GM18870 (cell line): ENCODE data around the gene MED27.

Experiments
- ATAC-seq: cut with Tn5 transposase; IDR thresholded peaks from one replicate; pipeline ENCODE4 v1.9.1; 2021; ENCODE audit warnings: moderate library complexity; ENCODE audit not compliant: unreplicated experiment

The MED27 gene

DNA sequence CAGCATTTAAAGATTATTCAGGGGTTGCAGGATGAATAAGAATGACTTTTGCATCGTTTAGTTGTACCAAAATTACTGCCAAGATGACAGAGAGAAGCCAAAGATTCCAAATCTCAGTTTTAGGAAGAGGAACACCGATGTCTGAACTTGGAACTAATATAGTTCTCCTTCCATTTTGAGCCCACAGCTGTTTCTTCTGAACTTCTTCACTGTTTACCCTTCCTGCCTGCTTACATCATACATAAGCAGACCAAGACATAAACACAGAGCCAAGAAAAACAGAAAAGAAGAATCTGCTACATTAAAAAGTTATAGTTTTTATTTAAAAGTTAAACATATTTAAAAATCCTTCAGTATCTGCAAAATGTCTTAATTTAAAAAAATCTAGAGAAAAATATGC, 192.8 kb downstream of the MED27 start:
- no peak for ATAC-seq

DNA sequence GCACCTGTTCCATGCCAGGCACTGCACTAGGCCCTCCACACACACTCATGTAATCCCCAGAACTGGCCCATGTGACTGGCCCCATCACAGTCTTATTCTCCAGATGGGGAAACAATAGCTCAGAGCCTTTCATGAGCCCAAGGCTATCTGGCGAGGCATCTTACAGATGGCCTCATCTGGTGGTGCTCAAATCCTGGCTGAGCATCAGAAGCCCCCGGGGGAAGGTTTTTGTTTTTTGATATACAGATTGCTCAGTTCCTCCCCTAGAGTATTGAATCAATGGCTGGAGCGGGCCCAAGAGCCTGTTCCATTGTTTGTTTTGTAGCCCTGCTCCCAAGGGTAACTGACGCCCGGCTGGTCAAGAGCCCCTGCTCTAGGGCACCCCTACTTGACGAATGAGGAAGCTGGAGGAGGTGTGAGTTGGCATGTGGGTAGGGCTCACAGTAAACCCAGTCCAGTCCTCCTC, 194.5 kb downstream of the MED27 start:
- ATAC-seq: no peak

DNA sequence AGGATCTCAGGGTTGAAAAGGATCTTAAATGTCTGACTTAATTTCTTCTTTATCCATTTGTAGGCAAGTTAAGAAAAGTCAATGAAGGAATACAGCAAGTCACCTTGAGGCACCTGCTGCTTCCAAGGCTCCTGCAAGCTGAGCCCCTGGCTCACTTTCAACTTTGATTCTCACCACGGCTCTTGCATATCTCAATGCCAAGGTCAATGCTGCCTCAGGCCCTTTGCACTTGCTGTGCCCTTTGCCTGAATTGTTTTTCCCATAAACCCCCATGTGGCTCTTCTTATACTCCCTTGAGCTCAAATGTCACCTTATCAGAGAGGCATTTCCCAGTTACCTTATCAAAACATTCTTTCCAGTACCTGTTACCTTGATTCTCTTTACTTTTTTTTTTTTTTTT, 195.4 kb downstream of the MED27 start:
- ATAC-seq: no peak

DNA sequence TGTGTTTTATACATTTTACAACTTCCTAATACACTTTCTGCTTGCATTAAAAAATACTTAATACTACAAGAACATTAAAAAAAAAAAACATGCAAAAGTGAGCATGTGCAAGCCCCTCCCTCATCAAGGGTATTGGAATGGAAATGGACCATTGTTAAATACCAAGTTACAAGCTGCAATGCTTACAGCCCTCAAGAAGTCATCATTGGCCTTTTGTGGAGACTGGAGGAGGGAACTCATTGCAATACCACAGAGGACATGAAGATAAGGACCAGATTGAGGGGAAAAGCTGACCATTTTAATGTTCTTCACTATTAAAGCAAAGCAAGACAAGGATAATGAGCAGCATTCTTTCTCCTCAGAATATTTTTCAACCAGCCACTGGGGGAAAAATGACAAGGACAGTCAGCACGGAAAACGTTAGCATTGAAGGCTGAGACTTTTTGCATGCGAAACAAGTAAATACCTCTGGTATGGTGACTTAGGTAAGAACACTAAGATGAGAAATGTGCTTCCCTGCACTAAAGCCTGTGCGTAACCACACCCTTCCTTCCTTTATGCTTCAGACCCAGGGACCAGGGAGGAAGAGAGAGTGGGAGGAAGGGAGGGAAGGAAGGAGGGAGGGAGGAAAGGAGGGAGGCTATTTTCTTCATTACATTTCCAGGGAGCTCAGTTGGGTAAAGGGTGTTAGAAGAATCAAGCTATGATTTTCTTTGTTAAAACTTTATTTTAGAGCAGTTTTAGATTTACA, 198.7 kb downstream of the MED27 start:
- ATAC-seq: no peak

GRCh38 chr9:131879911-131880290, 199.8 kb downstream of the MED27 start:
- no peak for ATAC-seq

DNA sequence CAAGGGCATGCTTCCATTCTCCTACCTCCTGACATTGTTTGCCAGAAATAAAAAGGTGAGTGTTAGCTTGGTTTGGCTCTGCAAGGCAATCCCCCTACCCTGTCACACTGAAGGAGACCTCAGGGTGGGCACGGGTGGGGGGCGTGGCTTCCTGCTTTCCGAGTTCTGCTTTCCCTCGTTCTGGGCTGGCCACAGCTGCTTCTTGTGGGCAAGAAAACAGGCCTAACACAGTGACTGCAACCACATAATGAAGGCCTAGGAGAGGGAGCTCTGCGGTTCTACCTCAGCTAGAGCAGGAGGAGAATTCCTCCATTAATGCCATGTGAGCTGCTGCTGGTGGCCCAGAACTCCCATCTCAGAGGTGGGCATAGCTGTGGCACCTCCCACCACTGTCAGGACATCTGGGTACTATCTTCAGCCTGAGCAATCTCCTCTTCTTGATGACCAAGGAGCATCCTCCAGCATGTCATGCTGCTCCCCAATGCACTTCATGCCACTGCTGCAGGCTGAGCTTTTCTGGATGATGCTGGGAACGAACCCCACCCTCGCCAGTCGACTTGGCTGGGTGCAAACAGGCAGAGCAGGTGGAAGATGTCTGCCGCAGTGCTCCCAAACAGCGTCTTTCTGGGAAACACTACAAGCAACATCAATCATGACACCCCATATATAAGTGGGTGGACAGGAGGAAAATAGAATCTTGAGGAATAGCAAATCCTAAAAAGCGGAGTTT, 200.3 kb downstream of the MED27 start:
- no peak for ATAC-seq

DNA sequence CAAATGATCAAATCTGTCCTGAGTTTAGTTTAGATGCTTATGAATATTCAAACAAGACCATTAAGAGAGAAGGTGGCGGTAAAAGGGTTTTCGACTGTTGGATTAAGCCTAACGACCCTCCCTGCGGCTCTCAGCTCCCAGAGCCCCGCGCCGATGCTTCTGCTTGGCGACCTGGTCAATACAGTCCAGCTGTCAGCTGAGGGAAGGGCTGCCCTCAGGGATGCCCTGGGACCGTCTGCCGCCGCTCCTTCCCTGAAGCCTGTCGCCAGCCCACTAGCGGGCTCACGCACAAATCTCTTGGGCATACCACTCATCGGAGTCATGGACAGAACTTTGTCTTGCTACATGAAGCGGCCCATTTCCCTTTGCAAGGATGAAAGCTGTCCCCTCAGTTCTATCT, 203.2 kb downstream of the MED27 start:
- no peak for ATAC-seq

DNA sequence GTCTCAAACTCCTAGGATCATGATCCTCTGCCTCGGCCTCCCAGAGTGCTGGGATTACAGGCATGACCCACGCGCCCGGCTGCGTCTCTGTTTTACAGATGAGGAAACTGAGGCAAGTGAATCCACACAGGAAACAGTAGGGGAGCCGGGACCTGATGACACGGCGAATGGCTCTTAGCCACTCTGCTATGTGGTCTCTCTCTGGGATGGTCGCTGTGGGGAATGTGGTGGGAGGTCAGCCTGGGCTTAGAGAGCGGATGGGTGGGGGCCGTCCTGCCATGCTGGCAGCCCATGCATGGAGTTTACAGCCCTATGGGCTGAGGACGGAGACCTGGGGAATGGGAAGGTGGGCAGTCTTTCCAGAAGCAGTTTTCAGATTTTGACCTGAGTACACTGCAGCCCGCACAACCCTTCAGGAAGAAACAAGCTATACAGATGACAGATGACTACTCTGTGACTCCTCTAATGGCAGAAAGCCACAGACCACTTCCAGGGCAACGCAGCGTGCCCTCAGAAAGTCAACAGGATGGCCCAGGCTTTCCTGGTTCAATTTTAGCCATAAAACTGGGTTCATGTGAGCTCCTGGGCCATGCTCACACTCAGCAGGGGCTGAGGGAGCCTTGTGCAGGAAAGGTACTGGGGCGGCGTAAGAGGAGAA, 203.7 kb downstream of the MED27 start:
- ATAC-seq: no peak

DNA sequence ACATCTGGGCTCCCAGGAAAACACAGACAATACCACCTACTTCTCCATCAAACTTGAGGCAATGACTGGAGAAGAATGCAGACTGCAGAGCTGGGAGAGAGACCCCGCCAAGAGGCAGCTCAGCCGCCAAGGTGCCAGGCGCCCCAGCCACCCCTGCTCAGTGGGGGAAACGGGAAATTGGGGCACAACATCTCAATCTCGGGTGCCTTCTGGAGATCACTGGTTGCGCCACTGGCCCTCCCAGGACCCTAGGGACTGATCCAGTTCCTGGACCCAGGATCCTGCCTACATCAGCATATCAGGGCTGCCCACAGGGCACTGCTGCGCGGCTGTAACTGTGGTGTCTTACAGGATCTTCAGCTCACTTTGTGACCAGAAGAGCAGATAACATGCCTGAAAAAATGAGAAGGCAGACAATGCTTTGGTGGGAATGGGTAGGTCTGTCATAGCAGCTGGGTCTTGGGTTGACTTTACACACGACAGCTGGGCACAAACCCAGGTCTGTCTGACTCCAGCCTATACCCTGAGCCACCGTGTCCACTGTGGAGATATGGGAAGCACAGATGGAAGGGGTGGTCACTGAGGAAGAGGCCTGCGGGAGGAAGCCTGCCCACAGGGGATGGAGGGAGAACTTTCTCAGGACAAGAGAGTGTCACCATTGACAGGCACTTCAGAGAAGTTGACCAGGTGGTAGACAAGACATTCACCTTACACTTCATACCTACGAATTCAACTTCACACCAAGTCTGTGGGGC, 204.6 kb downstream of the MED27 start:
- ATAC-seq: no peak

GRCh38 chr9:131874447-131874846, 205.2 kb downstream of the MED27 start:
- ATAC-seq: no peak

- no peak for ATAC-seq
Measured at GRCh38 chr9:131873891-131874440, 205.7 kb downstream of the MED27 start.

DNA sequence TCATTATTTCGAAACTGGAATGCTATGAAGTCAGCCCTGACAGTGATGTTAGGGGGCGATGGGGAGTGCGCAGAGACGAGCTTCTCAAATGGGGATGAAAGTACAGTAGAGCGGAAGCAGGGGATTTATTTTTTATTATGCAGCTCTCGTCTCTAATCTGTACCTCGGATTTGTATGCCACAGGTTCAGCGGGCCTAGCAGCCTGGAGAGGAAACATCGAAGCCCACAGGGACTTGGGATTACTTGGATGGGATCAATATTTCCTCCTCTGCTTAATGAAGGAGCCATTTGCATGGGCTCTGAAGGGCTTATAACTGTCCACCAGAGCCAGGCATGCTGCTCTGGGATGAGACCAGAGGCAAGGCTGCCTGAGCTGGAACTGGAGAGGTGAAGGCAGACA, 206.3 kb downstream of the MED27 start:
- ATAC-seq: no peak

- no peak for ATAC-seq
Measured at GRCh38 chr9:131872702-131873101, 207.0 kb downstream of the MED27 start.

DNA sequence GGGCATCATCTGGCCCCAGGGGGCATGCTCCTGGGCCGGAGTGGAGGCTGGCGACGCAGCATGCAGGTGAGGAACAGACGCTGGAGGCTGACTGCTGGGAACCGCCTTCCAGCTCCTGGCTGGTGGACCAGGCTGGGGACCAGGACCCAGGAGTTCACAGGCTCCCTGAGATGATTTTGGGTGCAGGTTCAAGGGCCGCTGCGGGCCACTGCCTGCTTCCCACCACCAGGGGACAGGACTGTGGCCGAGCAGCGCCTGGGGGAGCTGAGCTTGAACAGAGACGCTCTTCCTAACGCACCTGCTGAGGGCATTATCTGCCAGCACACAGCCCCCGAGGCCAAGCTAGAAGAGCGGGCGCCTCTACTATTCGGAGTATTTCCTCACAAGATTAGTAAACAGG, 207.7 kb downstream of the MED27 start:
- ATAC-seq: no peak

GRCh38 chr9:131870156-131870555, 209.5 kb downstream of the MED27 start:
- no peak for ATAC-seq

DNA sequence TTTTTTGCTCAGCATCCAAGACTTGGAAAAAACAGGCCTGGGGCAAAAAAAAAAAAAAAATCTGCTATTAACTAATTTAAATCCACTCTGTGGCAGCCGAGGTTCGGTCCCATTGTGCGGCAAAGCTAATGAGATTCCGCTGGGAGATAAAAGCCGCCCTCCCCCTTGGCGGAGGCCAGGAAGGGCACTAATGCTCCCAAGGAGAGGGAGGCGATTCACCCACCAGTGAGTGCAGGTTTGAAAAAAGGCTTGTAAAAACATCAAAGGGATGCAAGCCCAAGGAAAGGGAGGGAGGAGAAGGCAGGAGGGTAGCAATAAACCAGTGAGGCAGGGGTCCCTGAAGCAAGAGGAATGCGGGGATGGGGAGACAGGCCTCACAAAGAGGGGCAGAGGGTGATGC, 210.3 kb downstream of the MED27 start:
- ATAC-seq: no peak

- no peak for ATAC-seq
Measured at GRCh38 chr9:131868766-131869165, 210.9 kb downstream of the MED27 start.

DNA sequence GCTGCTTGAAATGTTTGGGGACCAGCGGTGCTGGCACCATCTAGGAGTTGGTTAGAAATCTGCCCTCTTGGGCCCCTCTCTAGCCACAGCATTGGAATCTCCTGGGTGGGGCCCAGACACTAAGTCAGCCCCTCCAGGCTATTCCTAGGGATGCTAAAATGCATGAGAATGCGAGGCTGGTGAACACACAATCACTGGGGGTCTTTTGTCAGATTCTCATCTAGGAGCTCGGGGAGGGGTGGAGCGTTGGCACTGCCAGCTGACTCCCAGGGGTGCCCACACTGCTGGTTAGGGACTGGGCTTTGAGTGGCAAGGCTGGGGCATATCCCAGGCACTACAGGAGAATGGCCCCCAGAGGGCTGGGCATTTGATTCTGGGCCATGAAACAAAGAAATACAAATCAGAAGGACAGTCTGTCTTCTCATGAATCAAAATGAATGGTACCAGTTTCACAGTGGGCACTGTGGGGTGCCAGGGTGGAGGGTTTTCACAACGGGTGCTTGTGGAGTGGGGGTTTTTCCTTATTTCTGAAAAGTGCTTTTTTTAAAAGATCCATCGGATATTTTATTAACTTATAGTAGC, 212.0 kb downstream of the MED27 start:
- no peak for ATAC-seq

- ATAC-seq: no peak
Measured at GRCh38 chr9:131865446-131866195, 214.0 kb downstream of the MED27 start.

GRCh38 chr9:131864531-131864930, 215.1 kb downstream of the MED27 start:
- no peak for ATAC-seq
